NCI-H2029 (cell line): ENCODE measurements around the gene SUPT20HL2.
"Not testable (repeated sequence)": the region's sequence is repeated elsewhere in the genome, so short reads cannot be mapped to it uniquely, and the experiment has no call there.

Experiments used
- DNase-seq: peaks from one replicate; lab custom pipeline; 2025; lab: John Stamatoyannopoulos, UW

SUPT20HL2 gene

GRCh38 chrX:24309580-24310374, 4.1 kb downstream of the SUPT20HL2 start:
- DNase-seq, result not testable (repeated sequence)

- not testable (repeated sequence) for DNase-seq
Measured at GRCh38 chrX:24308803-24309202, 5.1 kb downstream of the SUPT20HL2 start.

DNA sequence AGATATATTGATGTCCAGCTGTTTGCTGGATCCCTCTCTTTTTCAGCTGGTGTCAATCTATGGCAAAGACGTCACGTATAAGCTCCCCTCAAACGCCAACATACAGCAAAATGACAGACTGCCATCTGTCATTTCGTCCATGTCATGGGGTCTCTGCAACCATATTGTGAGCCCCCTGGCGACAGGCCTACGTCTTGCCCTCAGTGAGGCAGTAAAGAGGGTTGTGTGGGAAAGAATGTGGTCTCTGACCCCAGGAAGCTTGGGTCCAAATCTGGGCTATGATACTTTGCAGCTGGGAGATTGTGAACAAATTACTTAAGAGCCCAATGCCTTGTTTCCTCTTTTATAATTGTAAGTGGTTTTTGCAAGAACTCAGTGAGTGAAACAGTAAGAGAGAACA, 7.4 kb downstream of the SUPT20HL2 start:
- DNase-seq, result no peak

- DNase-seq, result no peak
Measured at GRCh38 chrX:24305905-24306304, 8.0 kb downstream of the SUPT20HL2 start.

DNA sequence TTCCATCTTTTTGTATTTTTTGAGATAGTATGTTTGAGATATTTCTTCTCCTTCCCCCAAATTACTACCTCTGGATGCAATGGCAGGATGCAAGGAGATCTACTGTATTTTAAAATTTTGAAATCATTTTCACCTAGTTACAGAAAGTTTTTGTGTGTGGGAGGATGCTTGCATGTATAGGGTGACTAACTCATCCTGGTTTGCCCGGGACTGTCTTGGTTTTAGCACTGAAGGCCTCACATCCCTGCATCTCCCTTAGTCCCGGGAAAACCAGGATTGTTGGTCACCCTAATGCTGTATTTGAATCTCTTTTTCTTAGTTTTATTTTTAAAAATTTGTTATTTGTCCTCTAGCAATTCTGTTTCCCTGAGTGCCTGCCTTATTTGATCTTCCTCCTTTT, 12.1 kb downstream of the SUPT20HL2 start:
- DNase-seq, result no peak

- DNase-seq, result no peak
Measured at GRCh38 chrX:24301060-24301459, 12.8 kb downstream of the SUPT20HL2 start.

- no peak for DNase-seq
Measured at GRCh38 chrX:24298191-24298590, 15.7 kb downstream of the SUPT20HL2 start.

DNA sequence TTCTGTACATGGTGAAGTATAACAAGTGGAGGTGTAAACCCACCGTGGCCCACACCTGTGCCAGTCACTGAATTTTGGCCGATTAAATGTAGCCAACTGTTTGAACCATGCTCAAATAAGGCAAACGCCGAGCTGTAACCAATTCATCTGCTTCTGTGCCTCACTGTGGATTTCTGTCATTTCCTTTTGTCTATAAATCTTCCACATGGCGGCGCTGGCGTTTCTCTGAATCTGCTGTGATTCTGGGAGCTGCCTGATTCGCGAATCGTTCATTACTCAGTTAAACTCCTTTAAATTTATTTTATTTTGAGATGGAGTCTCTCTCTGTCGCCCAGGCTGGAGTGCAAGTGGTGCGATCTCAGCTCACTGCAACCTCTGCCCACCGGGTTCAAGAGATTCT, 19.2 kb downstream of the SUPT20HL2 start:
- no peak for DNase-seq

DNA sequence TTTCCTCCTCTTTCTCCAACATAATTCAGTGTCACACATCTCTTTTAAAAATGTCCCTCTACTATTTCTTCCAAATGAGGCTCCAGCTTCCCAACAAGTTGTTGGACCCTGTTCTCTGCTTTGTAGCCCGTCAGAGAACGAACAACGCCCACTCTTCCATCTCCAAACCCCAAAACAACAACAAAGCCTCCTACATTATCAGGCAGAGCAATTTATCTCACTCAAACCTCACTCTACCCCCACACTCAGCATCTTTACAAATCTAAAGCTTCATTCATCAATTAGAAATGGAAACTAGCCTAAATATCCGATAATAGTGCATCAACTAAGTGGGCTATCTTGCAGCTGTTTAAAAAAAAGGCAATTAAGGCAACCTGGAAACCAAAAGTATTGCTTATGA, 20.5 kb downstream of the SUPT20HL2 start:
- no peak for DNase-seq

GRCh38 chrX:24292353-24292752, 21.5 kb downstream of the SUPT20HL2 start:
- no peak for DNase-seq

- no peak for DNase-seq
Measured at GRCh38 chrX:24285082-24285481, 28.8 kb downstream of the SUPT20HL2 start.

GRCh38 chrX:24283127-24283794, 30.6 kb downstream of the SUPT20HL2 start:
- DNase-seq, result no peak

DNA sequence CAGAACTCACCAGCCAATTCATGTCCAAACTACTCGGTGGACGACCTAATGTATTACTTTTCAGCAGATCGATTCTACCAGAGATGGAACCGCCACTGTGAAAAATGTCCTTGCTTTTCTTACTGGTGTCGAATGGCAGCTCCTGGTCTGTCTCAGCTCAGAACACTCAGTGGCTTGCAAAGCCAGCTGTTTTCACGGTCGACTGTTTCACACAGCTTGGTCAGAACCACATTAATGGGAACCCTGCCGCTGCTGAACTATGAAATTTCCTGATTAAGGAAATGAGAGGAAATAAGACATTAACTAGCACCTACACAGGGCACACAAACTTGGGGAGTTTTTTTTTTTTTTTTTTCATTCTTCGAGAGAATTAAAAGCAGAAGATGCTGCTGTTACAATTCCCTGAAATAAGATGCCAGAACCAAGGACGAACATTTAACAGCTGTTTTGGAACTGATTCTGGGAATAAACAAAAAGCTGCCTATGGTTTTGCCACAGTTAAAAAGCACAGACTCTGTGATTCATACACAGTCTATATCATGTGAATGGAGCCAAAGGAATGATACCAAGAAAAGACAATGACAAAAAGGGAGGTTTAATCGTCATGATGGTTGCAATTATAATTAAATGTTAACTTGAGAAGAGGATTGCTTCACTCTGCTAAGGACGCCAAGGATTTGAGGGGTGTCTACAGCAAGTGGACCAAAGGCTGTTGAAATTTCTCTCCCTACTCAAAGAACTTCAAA, 31.3 kb downstream of the SUPT20HL2 start:
- DNase-seq, result no peak

DNA sequence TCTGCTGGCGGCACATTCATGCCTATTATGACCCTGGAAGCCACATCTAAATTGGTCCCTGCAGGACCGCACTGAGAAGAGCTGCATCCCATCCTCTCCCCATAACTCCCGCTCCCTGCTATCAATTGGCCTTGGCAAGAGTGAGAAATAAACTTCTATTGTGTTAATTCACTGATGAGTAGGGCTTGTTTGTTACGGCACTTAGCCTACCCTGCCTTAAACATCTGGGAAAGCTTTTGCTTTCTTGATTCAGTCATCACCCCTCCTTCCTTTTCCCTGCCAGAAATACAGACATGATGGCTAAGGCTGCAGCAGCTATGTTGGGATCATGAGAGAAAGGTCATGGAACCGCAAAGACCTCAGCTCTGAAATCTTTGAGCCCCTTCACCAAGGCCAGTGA, 36.5 kb downstream of the SUPT20HL2 start:
- no peak for DNase-seq

GRCh38 chrX:24276015-24276414, 37.9 kb downstream of the SUPT20HL2 start:
- DNase-seq, result no peak

GRCh38 chrX:24271262-24271661, 42.6 kb downstream of the SUPT20HL2 start:
- DNase-seq, result no peak

GRCh38 chrX:24268786-24269185, 45.1 kb downstream of the SUPT20HL2 start:
- DNase-seq, result no peak

DNA sequence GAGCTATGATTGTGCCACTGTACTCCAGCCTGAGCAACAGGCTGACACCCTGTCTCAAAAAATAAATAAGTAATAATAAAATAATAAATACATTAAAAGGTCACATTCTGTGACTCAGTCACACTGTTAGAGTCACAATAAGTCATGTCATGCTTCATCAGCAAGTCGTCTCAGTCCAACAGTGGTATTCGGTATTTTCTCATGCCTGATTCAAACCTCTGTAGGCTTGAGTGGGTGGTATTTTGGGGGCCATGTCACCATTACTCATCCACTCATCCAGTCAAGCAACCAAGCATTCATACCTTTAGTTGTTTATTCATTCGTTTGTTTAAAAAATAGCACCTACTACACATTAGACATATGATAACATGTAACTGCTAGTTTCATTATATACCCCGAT, 46.9 kb downstream of the SUPT20HL2 start:
- no peak for DNase-seq

DNA sequence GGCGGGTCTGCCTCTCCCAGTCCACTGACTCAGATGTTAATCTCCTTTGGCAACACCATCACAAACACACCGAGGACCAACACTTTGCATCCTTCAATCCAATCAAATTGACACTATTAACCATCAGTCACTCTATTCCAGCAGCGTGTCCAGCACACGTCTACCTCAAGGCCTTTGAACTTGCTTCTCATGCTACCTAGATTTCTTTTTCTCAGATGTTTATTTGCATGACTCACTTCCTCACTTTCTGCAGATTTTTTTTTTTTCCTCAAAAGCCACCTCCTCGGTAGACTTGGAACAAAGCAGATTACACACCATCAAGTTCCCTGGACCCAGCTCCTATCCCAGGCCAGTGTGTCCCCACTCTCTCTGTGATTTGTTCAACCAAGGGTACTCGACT, 49.5 kb downstream of the SUPT20HL2 start:
- no peak for DNase-seq

DNA sequence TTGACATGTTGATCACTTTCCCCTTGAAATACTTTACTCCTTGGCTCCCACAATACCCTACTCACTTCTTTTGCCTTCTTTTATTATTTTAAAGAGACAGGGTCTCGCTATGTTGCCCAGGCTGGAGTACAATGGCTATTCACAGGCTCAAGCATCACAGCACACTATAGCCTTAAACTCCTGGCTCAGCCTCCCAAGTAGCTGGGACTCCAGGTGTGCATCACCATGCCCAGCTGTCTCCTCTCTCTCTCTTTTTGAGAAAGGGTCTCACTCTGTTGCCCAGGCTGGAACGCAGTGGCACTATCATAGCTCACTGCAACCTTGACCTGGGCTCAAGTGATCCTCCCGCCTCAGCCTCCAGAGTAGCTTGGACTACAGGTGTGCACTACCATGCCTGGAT, 51.6 kb downstream of the SUPT20HL2 start:
- DNase-seq, result no peak
